ENCODE measurements around the gene GLUD1.
"Not testable (repeated sequence)": the region's sequence is repeated elsewhere in the genome, so short reads cannot be mapped to it uniquely, and the experiment has no call there.

GLUD1 gene

DNA sequence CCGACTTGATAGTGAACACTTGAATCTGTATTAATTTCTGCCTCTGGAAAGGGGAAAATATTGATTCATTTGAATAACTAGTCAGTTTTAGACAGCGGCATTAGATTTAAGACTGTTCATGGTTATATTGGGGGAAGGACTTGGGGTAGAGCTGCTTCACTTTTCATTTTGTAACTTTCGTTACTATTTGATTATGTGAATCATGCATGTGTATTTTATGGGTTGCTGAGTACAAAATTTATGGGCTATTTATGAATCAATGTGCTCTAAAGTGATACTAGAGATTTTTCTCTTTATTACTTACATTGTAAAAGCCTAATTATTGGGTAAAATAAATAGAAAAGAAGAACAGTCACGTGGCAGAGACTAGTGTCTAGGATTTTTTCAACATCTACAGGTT, 4.9 kb downstream of the GLUD1 start:
- no peak for DNase-seq

DNA sequence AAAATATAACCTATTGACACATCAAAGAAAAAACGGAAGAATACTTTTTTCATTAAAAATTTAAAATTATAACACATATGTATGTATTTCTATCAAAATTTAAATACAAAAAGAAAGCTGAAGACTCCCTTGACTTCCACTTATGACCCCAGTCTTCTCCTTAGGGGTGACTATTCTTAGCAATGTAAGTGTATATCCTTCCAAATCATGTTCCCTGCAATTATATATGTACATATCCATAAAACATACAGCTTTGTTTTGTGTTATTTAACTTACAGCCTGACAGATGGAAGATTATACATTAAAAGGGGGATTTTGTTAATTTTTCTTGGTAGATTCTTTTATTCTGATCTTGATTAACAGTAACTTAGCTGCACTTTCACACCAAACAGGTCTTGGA, 9.1 kb downstream of the GLUD1 start:
- DNase-seq: no peak

DNA sequence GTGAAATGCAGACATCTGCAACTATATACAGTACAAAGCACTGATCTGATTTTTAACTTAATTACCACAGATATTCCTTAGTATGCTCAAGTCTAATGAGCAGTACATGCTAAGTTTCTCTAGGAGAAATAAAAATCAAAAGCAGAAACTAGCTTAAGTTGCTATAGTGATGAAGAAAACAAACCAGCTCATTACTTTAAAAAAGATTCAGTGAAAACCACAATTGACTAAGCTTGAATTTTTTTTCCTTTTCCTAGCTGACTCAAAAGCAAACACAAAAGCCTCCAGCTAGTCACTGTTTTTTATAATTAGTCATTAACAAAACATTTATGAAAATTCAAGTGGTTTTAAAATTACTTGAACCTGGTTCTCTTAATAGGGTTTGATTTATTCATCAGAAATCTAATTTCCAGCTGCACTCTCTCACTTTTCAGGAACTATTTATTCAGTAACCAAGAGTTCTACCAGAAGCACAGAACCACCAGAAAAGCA, 10.3 kb downstream of the GLUD1 start:
- DNase-seq: peak; percentile 73

DNA sequence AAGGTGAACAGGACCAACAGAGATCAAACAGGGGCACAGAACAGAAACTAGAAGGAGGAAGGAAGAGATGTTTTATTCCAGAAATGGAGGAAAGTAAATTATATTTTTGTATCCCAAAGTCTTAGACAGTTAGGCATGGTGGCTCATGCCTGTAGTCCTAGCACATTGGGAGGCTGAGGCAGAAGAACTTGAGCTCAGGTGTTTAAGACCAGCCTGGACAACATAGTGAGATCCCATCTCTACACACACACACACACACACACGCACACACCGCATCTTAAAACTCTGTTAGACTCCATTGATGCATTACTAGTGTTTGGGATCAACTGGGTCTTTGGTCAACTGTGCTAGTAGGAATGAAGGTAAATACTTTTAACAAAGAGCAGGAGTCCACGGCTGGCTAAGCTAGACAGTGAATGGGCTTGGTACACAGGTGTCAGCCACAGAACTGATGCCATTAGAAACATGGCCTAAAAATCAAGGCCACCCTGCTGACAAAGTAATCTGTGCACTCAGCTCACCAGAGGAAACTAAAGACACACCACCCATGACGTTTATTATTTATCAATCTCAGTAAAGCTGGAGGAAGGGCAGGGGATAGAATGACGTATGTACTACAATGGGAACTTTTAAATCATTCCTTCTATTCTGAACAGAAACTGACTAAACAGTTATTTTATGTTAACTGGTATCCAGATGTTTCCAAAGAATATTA, 10.9 kb downstream of the GLUD1 start:
- DNase-seq: peak; percentile 78

DNA sequence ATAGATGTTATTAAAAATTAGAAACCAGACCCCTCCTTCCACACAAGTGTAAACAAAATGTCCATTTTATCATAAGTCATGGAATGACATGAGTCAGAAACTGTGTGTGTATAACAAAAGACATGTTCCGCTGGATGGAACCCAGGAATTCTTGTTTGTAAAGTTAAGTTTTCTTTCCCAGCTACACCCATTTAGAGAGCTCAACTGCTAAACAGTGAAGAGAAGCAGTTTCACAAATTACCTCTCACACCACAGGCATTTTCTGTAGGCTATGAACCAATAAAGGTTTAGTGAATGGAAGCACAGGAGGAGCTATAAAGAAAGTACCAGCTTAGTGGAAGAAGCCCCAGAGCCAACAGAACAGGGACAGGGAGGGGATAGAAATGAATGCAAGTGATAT, 12.4 kb downstream of the GLUD1 start:
- DNase-seq: not testable (repeated sequence)

DNA sequence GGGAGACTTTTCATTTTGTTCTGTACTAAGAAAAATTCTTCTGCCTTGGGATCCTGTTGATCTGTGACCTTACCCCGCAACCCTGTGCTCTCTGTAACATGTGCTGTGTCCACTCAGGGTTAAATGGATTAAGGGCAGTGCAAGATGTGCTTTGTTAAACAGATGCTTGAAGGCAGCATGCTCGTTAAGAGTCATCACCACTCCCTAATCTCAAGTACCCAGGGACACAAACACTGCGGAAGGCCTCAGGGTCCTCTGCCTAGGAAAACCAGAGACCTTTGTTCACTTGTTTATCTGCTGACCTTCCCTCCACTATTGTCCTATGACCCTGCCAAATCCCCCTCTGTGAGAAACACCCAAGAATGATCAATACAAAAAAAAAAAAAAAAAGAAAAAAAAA, 13.1 kb downstream of the GLUD1 start:
- DNase-seq: not testable (repeated sequence)

DNA sequence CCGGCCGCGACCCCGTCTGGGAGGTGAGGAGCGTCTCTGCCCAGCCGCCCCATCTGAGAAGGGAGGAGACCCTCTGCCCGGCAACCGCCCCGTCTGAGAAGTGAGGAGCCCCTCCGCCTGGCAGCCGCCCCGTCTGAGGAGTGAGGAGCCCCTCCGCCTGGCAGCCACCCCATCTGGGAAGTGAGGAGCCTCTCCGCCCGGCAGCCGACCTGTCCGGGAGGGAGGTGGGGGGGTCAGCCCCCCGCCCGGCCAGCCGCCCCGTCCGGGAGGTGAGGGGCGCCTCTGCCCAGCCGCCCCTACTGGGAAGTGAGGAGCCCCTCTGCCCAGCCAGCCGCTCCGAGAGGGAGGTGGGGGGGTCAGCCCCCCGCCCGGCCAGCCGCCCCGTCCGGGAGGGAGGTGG, 14.0 kb downstream of the GLUD1 start:
- DNase-seq: not testable (repeated sequence)

DNA sequence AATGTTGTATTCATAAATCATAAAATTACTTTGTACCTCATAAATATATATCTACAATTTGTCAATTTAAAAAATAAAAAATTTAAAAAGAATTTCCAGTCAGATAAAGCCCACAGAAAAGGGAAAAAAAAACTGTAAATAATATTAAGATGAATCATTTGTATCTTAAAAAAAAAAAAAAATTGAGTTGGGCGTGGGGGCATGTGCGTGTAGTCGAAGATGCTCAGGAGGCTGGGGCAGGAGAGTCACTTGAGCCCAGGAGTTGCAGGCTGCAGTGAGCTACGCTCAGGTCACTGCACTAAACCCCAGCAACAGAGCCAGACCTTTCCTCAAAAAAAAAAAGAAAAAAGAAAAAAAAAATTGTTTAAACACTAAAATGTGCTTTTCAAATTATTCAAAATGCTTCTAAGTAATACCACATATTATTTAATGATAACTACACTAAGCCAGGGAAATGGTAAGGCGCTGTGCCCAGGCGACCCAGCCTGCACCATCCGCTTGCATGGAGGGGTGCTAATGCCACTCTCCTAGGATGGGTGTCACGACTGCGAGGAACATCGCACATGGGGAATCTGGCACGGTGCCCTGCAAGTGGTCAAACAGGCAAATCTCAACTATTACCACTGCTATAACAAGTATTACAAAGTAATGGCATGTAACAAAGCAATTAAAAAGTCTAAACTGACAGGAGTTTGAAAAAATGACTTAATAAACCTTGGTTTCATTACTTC, 15.4 kb downstream of the GLUD1 start:
- no peak for DNase-seq

DNA sequence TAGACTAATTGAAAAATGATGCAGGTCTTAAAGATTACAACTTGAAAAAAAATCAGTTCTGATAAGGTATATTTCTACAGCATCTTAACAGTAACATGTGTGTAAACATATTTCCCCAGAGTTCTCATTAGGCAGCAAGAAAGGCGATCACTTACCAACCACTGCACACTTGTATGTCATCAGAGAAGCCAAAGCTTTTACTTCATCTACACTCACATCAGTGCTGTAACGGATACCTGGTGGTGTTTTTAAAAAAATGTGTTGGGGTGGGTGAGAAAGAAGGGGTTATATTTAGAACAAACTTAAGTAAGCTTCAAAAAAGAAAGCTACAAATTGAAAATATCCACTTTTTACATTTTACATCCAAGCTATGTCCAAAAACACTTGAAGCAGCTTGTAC, 18.2 kb downstream of the GLUD1 start:
- not testable (repeated sequence) for DNase-seq

DNA sequence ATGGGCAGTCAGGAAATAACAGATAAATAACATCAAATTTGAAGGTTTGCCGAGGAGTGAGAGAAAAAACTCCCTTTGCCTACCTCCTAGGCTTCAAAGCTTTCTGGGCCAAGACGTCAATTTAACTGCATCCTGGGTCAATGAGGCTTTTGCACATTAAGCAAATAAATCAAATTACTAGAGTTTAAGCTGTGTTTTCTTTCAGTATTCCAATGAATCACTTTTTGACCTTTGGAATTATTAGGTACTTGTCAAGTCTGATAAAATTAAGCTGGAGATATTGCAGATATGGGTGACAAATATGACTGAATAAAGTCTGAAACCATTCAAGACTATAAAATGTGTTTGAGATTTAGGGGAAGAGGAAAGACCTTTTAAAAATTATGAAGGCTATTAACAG, 22.2 kb downstream of the GLUD1 start:
- no peak for DNase-seq

DNA sequence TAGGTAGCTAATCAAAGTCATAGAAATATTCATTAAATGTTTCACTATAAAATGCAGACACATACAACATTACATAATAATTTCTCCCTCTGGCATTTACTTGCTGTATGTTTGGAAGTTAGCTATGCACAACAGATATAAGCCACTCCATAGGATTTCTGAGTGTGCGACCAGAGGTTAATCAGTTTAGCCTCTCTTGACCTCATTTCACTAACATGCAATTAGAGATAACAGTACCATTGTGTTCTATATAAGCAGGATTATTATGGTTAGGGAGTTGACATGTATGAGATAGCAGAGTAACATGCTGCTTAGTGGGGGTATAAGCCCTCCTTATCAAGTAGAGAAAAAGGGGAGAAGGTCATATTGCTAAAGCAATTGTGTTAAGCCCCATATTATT, 26.4 kb downstream of the GLUD1 start:
- DNase-seq: no peak

DNA sequence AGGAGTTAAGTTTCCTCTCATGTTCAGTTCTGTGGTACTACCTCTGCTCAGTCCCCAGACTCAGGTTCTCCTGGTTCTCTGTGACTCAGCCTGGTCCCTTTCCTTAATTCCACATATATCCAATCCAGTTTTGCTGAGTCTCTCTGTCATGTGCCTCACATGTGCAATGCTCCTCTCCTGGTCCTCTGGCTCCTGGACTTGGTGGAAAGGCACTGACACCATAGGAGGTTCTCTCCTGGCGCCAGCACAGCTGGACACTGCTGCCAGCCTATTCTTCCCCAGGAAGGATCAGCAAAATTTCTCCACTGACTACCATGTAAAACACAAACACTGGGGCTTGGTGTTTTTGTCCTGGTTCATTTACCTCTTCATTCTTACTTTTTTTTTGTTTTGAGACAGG, 27.8 kb downstream of the GLUD1 start:
- DNase-seq: no peak

DNA sequence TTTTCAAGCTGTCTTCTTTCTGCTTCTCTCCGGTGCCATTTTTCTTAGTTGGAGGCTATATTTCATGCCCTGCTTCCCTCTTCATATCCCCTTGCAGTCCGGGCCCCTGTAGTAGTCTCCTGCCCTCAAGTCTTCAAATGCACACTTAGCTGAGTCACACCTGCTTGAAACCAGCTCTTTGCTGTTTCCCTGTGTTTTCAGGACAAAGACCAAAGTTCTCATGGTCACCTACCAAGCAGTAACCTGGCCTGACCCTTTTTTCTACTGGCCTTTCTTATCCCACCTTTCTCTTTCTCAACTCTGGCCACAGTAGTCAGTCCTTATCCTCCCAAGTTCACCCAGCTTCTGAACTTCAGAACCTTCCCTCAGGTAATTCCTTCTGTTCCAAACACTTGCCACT, 28.5 kb downstream of the GLUD1 start:
- no peak for DNase-seq

DNA sequence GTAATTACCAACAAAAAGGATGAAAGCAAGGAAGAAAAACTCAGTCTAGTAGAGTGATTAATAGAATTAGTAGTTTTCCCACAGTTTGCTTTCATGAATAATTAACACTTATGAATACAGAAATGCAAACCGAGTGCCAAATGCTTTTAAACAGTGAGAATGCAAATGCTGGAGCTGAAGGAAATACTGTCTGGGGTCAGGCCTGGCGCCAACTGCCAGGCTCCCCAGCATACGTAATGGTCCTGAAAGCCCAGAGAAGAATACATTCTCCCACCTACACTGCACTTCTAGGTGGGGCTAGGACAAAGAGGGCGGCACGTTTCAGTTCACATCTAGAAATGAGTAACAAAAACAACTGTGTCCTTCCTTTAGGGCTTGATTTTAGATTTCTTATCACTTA, 30.0 kb downstream of the GLUD1 start:
- no peak for DNase-seq

DNA sequence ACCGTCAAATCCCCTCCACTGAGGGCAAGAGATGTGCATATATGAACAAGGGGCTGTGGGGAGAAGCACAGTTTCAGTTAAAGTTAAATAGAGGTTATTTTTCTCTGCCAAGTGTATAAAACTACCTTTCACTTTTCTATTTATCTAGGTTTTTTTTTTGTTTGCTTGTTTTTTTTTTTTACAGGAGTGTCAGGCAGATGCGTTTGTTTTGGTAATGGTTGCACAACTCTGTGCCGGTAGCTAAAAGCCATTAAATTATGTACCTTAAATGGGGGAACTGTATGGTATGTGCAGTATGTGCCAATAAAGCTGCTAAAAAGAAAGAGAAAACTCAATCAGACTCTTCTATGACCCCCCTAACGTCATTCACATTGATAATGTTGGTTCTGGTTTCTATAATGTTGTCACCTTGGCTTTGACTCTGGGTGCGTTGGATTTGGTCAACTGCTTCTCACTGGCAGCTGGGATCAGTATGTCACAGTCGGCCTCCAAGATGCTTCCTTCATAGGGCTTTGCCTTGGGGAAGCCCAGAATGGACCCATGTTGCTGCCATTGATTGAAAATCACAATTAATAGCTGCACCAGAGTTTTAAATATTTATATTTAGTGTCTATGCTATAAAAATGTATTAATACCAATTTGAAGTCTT, 34.2 kb downstream of the GLUD1 start:
- DNase-seq: no peak

DNA sequence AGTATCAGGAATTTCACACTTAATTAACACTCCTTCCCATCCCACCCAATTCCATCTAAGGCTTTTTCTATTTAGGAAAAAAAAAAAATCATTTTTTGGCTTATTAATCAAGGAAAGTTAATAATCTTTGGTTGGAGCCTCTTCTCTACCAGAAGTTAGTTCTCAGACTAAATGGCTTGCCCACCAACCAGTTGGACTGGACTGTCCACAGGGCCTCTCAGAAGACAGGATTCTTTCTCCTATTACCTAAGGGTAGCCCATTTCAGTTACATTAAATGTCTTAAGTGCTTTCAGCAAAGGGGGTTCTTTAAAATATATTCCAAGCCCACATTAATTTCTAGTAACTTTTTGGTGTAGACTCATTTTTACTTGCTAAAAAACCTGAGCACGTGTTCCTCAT, 35.2 kb downstream of the GLUD1 start:
- DNase-seq: no peak

DNA sequence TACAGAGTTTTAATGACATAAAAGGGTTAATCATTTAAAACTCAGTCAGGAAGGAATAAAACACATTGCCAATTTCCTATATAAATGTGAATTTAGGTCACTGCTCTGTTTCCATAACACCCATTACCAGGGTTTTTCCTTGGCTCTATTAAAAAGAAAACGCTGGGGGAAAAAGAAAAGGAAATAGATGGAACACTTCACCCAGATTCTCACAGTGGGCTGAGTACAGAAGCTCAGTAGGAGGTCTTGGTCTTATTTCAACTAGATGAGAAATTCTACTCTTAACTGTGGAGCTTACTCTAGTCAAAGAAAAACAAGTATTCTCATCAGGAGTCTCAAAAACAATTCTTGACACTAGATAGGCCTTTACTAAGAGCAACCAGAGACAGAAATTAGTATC, 36.5 kb downstream of the GLUD1 start:
- DNase-seq: no peak

DNA sequence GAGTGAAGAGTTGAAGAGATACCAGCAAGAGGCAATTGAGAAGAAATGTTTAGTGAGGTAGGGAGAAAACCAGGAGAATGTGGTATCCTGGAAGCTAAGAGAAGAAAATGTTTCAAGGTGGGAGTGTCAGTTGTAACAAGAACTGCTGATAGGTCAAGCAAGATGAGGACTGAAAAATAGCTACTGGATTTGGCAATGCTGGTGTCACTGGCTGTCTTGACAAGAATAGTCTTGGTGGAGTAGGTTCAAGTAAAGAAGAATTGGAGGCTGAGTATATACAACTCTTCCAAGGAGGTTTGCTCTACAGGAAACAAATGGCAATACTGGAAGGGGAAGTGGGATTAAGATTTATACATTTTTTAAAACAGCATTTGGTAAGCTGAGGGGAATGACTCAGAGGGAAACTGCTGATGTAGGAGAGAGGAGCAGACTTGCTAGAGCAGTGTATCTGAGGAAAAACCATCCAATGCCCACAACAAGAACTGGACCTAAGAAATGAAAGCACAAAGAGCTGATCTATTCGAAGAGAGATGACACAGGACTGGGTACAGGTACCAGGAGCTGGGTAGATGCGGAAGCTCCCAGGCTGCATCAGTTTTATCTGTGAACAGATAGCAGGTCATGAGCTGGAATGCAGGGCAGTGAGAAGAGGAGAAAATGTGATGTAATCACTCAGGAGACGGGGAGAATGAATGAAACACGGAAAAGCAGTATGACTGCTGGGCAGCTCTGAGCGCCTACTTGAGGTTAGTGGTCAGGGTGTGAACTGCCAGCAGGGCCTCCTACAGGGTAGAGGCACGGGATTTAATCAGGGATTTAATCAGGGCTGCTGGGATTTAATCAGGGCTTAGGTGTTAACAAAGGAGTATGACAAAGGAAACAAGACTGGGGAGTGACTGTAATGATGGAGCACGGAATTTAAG, 40.0 kb downstream of the GLUD1 start:
- DNase-seq: peak; percentile 89

DNA sequence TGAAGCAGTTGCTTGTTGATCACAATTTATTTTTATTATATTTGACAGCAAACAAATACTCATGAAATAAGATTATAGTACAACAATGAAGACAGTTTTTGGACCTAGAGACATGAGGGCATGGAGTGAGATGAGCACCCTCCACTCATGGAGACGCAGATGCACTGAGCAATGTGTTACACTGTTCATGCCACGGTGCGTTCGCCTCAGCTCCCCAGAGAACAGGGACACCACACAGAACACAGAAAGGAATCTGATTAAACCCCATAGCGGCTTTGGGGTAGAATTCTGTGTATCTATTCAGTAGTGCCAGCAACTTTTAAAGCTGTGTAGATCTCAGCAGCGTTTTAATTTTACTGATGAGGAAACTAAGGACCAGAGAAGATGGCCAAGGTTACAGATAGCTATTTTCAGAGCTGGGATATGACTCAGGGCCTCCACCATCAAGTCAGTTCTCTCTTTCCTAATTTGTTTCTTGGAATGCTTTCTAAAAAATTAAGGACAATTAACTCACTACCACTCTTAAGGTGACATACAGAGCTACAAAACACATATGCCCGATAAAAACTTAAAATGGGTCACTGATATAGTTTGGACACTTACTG, 41.0 kb downstream of the GLUD1 start:
- DNase-seq: no peak

DNA sequence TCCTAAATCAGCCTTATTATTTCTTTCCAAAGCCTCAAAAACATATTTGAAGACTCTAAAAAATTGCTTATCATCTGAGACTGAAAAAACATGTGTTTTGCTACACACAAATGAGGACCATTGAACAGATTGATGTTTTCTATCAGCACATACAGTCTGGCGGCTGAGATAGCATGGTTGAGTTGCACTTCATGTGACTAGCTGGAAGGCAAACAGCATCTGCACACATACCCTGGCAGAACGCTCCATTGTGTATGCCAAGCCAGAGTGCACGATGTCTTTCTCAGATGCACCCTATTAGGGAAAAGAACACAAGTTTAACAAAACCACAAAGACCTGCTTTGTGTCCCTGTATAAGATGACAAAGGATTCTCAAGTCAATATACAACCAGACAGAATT, 41.5 kb downstream of the GLUD1 start:
- DNase-seq: no peak

DNA sequence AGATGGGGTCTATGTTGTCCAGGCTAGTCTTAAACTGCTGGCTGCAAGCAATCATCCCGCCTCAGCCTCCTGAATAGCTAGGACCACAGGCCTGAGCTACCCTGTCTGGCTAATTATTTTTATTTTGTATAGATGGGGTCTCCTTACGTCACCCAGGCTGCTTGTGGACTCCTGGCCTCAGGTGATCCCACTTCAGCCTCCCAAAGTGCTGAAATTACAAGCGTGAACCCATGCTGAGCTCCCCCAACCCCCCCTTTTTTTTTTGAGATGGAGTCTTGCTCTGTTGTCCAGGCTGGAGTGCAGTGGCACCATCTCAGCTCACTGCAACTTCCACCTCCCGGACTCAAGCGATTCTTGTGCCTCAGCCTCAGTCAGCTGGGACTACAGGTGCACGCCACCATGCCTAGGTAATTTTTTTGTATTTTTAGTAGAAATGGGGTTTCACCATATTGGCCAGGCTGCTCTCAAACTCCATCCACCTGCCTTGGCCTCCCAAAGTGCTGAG, 49.2 kb downstream of the GLUD1 start:
- DNase-seq: no peak

DNA sequence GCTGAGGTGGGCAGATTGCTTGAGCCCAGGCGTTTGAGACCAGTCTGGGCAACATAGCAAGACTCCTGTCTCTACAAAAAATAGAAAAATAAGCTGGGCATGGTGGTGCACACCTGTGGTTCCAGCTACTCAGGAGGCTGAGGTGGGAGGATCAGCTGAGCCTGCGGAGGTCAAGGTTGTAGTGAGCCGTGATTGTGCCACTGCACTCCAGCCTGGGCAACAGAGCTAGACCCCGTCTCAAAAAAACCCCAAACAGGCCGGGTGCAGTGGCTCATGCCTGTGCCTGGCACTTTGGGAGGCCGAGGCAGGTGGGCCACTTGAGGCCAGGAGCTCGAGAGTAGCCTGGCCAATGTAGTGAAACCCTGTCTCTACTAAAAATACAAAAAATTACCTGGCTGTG, 51.1 kb downstream of the GLUD1 start:
- not testable (repeated sequence) for DNase-seq

Measured in suppressor macrophage treated with lipopolysaccharide for 4 hours (primary cell).